ENCODE data around the gene STPG2.

- TF ChIP-seq, protein P1, sequence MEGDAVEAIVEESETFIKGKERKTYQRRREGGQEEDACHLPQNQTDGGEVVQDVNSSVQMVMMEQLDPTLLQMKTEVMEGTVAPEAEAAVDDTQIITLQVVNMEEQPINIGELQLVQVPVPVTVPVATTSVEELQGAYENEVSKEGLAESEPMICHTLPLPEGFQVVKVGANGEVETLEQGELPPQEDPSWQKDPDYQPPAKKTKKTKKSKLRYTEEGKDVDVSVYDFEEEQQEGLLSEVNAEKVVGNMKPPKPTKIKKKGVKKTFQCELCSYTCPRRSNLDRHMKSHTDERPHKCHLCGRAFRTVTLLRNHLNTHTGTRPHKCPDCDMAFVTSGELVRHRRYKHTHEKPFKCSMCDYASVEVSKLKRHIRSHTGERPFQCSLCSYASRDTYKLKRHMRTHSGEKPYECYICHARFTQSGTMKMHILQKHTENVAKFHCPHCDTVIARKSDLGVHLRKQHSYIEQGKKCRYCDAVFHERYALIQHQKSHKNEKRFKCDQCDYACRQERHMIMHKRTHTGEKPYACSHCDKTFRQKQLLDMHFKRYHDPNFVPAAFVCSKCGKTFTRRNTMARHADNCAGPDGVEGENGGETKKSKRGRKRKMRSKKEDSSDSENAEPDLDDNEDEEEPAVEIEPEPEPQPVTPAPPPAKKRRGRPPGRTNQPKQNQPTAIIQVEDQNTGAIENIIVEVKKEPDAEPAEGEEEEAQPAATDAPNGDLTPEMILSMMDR (IDR thresholded peaks at IDR 0.05 in 4 of 5, conservative IDR thresholded peaks at IDR 0.05 in 1 of 5) = no peak
- TF ChIP-seq POLR2A (IDR thresholded peaks at IDR 0.05) = no peak
Observed at GRCh38 chr4:98006814-98007412, 136.4 kb downstream of the STPG2 start.
